HG03108 (cell line): ENCODE measurements around the gene PPP3CA.
"Not testable (repeated sequence)": the region's sequence is repeated elsewhere in the genome, so short reads cannot be mapped to it uniquely, and the experiment has no call there.

Experiments used
- ATAC-seq: cut with Tn5 transposase; IDR thresholded peaks from one replicate; pipeline ENCODE4 v1.9.1; 2021; ENCODE audit warnings: moderate library complexity; ENCODE audit not compliant: unreplicated experiment

Gene PPP3CA

GRCh38 chr4:101258883-101259282 lies 88.4 kb downstream of the PPP3CA start:
- ATAC-seq = peak; percentile 33

- no peak for ATAC-seq
These were observed 91.1 kb downstream of the PPP3CA start for GRCh38 chr4:101256222-101256621.

- no peak for ATAC-seq
These were observed 92.5 kb downstream of the PPP3CA start for GRCh38 chr4:101254776-101255175.

- no peak for ATAC-seq
These were observed 94.2 kb downstream of the PPP3CA start for GRCh38 chr4:101253121-101253520.

GRCh38 chr4:101252721-101253120 lies 94.6 kb downstream of the PPP3CA start:
- no peak for ATAC-seq

- no peak for ATAC-seq
These were observed 96.1 kb downstream of the PPP3CA start for GRCh38 chr4:101251261-101251660.

- ATAC-seq = no peak
These were observed 103.0 kb downstream of the PPP3CA start for GRCh38 chr4:101244349-101244748.

GRCh38 chr4:101242441-101242840 lies 104.9 kb downstream of the PPP3CA start:
- no peak for ATAC-seq

- no peak for ATAC-seq
These were observed 107.2 kb downstream of the PPP3CA start for GRCh38 chr4:101240099-101240498.

- no peak for ATAC-seq
These were observed 107.7 kb downstream of the PPP3CA start for GRCh38 chr4:101239665-101240064.

GRCh38 chr4:101238706-101239105 lies 108.6 kb downstream of the PPP3CA start:
- ATAC-seq = no peak

- ATAC-seq = no peak
These were observed 109.6 kb downstream of the PPP3CA start for GRCh38 chr4:101237773-101238172.

GRCh38 chr4:101236097-101236496 lies 111.2 kb downstream of the PPP3CA start:
- no peak for ATAC-seq

- ATAC-seq = not testable (repeated sequence)
These were observed 113.2 kb downstream of the PPP3CA start for GRCh38 chr4:101234141-101234540.

GRCh38 chr4:101232074-101232776 lies 115.1 kb downstream of the PPP3CA start:
- no peak for ATAC-seq

- no peak for ATAC-seq
These were observed 116.4 kb downstream of the PPP3CA start for GRCh38 chr4:101230801-101231426.

GRCh38 chr4:101229116-101229515 lies 118.2 kb downstream of the PPP3CA start:
- no peak for ATAC-seq

- no peak for ATAC-seq
These were observed 119.6 kb downstream of the PPP3CA start for GRCh38 chr4:101227715-101228114.

GRCh38 chr4:101224358-101225218 lies 122.7 kb downstream of the PPP3CA start:
- ATAC-seq = no peak

- ATAC-seq = no peak
These were observed 125.0 kb downstream of the PPP3CA start for GRCh38 chr4:101222156-101222845.

GRCh38 chr4:101221294-101221693 lies 126.0 kb downstream of the PPP3CA start:
- no peak for ATAC-seq
